HL-60 (cell line): ENCODE results near the gene SBSN.

ENCODE experiments used
- CTCF ChIP-seq: IDR thresholded peaks from one replicate; pipeline ENCODE4 v1.5.1; 2011; ENCODE audit warnings: low read length, control low read depth, inconsistent platforms; ENCODE audit not compliant: insufficient read depth
- POLR2AphosphoS5 ChIP-seq: IDR thresholded peaks from 2 replicates; pipeline ENCODE4 v1.6.1; 2012; ENCODE audit warnings: low read depth

GRCh38 chr19:35556025-35556590 is 28.0 kb upstream of the SBSN start:
- no peak for TF ChIP-seq CTCF
- no peak for TF ChIP-seq POLR2AphosphoS5
